Endothelial cell of umbilical vein (primary cell): ENCODE results near the gene LIPM.

Source experiments
- EZH2 ChIP-seq: IDR thresholded peaks from 2 replicates; pipeline ENCODE4 v1.6.1; 2012; ENCODE audit warnings: borderline replicate concordance, low read depth, mild to moderate bottlenecking, moderate library complexity, low read length, inconsistent platforms; ENCODE audit not compliant: severe bottlenecking
- GATA2 ChIP-seq: IDR thresholded peaks from 2 replicates; pipeline ENCODE4 v1.7.0; 2011; ENCODE audit warnings: low read depth, mild to moderate bottlenecking, moderate library complexity, mixed read lengths, low read length; ENCODE audit not compliant: insufficient read length, insufficient read depth
- POLR2A ChIP-seq: IDR thresholded peaks from 2 replicates; pipeline ENCODE4 v1.6.1; 2012; ENCODE audit warnings: low read depth, mild to moderate bottlenecking, control low read depth, low read length
- TF ChIP-seq, protein P1 (sequence below), 2 donors: IDR thresholded peaks; 1 replicate in 1 of 2; 2 replicates in 1 of 2; pipeline ENCODE4 v1.5.1; 2011; ENCODE audit warnings: low read length in 2 of 2, mild to moderate bottlenecking in 2 of 2, moderate library complexity in 2 of 2, control low read depth in 1 of 2, inconsistent platforms in 1 of 2, low read depth in 1 of 2; ENCODE audit not compliant: insufficient read depth in 1 of 2; ENCODE audit errors: extremely low read depth in 1 of 2

DNA sequence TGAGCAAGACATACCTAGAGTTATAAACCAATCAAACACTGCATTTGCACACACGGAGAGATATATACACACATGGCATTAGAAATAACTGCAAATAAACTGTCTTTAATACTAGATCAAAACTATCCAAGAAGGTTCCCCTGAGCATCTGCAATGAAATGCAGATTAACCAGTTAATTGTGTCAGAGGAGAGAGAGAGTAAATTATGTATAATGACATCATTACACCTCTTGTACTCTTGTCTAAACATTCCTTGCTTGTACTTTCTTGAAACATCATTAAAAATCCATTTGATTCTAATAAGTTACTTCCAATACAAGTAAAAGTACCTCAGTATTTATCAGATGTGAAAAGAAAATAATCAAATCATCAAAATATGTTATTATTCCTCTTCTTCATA is 48.2 kb downstream of the LIPM start:
- TF ChIP-seq, protein P1, sequence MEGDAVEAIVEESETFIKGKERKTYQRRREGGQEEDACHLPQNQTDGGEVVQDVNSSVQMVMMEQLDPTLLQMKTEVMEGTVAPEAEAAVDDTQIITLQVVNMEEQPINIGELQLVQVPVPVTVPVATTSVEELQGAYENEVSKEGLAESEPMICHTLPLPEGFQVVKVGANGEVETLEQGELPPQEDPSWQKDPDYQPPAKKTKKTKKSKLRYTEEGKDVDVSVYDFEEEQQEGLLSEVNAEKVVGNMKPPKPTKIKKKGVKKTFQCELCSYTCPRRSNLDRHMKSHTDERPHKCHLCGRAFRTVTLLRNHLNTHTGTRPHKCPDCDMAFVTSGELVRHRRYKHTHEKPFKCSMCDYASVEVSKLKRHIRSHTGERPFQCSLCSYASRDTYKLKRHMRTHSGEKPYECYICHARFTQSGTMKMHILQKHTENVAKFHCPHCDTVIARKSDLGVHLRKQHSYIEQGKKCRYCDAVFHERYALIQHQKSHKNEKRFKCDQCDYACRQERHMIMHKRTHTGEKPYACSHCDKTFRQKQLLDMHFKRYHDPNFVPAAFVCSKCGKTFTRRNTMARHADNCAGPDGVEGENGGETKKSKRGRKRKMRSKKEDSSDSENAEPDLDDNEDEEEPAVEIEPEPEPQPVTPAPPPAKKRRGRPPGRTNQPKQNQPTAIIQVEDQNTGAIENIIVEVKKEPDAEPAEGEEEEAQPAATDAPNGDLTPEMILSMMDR (IDR thresholded peaks at IDR 0.05; ENCODE audit: extremely low read depth in 1 of 2, insufficient read depth in 1 of 2, low read depth in 1 of 2, low read length in 2 of 2) = no peak
- no peak for TF ChIP-seq POLR2A
- TF ChIP-seq EZH2 = no peak
- no peak for TF ChIP-seq GATA2
